ENCODE measurements around the gene TMEM42.
"Not testable (repeated sequence)": the region's sequence is repeated elsewhere in the genome, so short reads cannot be mapped to it uniquely, and the experiment has no call there.

The TMEM42 gene

DNA sequence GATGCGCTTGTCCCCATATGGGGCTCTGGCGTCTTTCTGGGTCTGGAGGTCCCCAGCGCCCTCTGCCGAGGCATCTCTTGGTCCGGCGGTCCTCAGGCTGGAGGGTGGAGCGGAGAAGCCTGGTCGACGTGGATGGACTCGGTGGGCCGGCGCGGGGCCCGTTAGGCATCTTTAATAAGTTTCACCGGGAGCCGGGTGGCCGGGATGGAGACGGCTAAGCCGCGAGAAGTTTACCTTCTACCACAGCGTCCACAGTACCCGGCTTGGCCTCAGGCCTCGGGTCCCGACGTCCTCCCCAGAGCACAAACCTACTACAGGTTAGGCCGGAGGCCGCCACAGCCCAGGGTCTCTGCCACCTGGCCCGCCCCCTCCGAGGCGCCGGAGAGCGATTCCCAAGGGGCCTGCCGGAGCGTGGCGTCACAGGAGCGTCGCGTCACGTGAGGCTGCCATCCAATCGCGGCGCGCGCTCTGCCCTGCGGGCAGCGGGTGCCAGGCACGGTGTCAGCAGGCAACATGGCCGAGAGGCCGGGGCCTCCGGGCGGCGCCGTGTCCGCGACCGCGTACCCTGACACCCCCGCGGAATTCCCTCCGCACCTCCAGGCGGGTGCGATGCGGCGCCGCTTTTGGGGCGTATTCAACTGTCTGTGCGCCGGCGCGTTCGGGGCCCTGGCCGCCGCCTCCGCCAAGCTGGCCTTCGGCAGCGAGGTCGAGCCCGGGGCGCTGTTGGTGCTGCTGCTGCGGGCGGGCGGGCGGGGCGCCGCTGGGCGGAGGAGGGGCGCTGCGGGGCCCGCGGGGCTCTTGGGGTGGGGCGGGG is at the start of gene TMEM42:
Gene TMEM42 (plus strand): TSS at position 501 of the 814 bp plus-strand sequence. CDS start 13 bp downstream, at position 514.
- FAIRE-seq: no peak

DNA sequence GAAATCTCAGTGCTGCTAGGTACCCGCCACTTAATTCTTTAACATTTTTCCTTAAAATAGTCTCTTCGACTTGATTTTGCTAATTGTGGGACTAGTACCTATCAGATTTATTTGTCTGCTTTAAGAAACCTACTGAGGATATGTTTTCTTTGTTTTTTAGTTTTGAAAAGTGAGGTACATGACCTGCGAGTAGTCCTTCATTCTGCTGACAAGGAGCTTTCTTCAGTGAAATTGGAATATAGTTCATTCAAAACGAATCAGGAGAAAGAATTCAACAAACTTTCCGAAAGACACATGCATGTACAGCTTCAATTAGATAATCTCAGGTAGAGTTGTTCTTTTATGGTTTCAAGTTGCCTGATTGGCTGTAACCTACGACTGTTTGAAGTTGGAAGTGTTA is 47.0 kb upstream of the TMEM42 start:
- FAIRE-seq: no peak

DNA sequence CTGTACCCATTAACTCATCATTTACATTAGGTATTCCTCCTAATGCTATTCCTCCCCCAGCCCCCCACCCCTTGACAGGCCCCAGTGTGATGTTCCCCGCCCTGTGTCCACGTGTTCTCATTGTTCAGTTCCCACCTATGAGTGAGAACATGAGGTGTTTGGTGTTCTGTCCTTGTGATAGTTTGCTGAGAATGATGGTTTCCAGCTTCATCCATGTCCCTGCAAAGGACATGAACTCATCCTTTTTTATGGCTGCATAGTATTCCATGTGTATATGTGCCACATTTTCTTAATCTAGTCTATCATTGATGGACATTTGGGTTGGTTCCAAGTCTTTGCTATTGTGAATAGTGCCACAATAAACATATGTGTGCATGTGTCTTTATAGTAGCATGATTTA is 45.4 kb upstream of the TMEM42 start:
- FAIRE-seq: not testable (repeated sequence)

DNA sequence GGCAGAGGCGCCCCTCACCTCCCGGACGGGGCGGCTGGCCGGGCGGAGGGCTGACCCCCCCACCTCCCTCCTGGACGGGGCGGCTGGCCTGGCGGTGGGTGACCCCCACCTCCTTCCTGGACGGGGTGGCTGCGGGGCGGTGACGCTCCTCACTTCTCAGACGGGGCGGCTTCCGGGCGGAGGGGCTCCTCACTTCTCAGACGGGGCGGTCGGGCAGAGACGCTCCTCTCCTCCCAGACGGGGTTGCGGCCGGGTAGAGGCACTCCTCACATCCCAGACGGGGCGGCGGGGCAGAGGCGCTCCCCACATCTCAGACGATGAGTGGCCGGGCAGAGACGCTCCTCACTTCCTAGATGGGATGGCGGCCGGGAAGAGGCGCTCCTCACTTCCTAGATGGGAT is 40.5 kb upstream of the TMEM42 start:
- not testable (repeated sequence) for FAIRE-seq

DNA sequence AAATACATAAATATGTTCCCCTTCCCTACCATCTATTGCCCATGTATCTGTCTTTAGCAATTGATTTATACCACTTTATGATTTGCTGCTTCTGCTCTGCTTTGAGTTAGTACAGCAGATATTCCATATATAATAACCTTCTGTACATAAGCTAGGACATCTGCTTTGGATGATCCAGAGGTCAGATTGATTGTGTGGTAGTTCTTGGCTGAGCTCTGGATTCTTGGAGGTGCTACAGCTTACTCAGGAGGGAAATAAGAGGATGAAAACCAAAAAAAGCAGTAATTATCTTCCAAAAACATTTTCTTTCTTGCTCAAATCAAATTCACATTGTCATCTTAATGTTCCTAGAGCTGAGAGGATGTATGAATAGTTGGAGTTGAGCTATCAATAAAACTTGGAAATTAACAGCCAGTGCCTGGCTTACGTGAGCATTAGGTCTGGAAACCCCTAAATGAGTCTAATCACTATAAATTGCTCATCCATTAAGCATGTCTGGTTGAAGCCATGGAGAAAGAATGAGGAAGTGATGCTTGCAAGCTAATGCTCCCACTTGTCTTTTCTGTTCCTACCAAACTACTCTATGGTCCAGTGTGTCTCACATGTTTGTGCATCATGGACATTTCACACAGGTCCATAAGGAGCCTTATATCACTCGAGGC is 36.3 kb upstream of the TMEM42 start:
- FAIRE-seq: no peak

DNA sequence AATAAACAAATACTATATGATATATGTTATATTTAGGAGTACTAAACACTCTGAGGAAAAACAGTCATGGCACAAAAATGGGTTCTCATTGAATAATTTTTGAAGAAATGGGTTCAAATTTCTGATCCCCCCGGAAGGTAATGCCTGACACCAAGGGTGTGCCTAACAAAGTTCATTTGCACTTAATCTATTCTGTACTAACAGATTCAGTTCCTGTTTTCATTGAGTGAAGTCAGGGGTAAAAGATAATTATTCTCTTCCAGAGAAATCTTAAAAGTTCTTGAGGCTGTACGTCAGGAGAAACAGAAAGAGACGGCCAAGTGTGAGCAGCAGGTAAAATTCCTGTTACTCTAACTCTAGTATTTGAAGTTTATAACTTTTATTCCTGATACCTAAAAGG is 34.5 kb upstream of the TMEM42 start:
- FAIRE-seq: no peak

DNA sequence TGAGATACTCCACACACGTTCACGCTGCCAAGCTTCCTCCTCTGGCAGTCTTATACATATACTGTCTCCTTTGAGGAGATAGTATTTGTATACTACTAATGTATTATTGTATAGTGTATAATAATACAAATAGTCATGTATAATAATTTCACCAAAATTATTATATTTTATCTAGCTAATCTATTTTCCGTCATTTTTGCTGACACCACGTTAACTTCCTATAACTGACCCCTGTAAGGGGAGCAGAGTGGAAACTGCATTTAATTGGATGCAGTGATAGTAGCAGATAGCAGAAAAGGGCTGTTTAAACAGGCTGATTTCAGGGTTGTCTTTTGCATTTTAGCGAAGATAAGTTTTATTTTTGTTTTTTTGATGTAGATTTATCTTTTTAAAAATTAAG is 30.5 kb upstream of the TMEM42 start:
- FAIRE-seq: no peak

DNA sequence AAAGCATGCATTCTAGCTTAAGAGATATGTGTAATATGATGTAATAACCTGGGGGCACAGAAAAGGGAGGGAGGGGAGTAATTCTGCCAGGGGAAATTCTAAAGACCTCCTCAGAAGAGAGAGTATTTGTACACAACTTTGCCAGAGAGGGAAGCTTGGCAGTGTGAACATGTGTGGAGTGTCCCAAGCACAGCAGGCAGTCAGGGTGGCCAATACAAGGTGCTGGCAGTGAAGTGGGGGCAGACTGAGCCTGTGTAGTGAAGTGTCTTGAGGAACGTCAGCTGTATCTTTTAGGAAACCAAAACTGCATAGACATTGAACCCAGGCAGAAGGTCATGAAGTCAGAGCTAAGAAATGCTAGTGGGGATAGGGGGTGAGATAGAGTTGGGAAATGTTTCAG is 29.7 kb upstream of the TMEM42 start:
- no peak for FAIRE-seq

DNA sequence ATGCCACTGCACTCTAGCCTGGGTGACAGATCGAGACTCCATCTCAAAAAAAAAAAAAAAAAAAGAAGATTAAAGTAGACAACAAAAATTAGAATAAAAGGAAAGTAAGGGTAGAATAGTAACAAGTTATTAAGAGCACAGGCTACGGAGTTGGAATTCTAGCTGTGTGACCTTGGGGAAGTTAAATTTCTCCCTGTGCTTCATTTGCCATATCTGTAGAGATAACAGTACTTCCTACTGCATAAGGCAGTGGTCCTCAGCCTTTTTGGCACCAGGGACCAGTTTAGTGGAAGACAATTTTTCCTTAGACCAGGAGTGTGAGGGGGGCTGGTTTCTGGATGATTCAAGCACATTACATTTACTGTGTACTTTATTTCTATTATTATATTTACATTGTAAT is 28.7 kb upstream of the TMEM42 start:
- no peak for FAIRE-seq

DNA sequence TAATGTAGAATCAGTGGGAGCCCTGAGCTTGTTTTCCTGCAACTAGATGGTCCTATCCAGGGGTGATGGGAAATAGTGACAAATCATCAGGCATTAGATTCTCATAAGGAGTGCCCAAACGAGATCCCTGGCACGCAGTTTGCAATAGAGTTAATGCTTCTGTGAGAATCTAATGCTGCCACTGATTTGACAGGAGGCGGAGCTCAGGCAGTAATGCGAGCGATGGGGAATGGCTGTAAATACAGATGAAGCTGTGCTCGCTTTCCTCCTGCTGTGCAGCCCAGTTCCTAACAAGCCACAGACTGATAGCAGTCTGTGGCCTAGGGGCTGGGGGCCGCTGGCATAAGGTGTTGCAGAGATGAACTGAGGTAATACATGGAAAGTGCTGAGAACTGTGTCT is 28.3 kb upstream of the TMEM42 start:
- no peak for FAIRE-seq

DNA sequence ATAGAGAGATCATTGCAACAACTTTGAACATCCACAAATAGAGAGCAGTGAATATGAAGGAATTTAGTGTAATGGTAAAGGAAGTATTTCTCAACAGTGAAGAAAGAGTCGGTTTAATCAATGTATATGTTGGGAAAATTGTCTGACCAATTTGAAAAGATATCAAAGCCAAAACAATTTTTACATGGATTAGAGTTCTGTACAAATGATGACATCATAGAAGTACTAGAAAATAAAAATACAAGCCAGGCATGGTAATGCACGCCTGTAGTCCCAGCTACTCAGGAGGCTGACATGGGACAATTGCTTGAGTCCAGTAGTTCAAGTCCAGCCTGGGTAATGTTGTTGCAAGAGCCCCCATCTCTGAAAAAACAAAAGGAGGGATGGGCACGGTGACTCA is 26.0 kb upstream of the TMEM42 start:
- FAIRE-seq: no peak

DNA sequence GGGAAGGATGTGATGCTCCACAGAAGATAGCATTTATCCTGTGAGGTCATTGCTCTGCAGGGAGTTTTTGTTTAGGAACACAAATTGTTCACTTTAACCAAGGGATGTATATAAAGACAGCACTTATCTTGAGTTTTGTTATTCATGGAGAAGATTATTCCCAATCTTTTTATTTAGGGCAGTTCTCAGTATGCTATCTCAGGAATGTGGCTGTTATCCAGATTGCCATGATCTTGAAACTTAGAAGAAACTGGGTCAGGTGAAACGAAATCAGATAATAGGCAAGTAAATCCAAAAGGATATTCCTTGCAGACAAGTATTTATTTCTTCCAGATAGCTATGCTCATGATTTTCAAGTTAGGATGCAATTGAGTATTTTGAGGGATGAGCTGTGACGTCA is 19.3 kb upstream of the TMEM42 start:
- no peak for FAIRE-seq

DNA sequence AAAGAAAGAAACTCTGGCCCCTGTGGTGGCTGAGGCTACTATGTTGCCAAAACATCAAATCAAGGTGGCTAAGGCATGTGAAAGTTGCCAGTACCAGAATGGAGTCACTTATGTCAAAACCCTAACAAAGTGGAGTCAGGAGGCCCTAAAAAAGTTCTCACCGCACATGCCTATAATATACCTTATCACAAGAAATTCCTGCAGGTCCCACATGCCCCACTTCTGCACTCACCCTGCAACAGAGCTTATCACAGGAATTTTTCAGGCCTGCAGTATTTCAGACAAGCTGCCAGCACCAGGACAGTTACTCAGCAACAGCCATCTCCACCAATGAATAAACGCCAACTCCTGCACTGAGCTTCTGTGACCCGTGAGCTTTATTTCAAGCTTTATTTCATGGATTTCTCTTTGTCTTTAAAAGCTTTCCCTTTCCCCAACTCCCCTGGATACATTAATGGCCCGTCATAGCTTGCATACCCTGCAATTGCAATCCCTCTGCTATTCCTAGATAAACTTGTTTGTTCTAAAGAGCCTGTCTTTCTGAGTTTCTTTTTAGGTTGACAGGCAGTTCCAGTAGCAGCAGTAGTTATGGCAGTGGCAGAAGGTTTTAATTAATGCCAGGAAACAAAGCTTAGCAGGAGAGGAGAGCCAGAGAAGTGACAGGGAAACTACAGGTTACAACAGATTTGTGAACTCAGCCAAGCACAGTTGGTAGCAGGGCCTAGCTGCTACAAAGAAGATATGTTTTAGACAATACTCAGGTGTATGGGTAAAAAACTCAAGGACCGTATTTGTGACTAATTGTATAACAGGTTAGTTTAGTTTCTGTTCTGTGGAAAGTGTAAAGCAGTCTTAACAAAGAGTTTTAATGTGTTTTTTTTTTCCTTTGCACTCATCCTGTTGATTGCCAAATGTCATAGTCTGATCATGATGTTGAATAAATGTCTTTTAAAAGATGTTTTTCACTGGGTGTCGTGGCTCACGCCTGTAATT is 15.9 kb upstream of the TMEM42 start:
- no peak for FAIRE-seq

DNA sequence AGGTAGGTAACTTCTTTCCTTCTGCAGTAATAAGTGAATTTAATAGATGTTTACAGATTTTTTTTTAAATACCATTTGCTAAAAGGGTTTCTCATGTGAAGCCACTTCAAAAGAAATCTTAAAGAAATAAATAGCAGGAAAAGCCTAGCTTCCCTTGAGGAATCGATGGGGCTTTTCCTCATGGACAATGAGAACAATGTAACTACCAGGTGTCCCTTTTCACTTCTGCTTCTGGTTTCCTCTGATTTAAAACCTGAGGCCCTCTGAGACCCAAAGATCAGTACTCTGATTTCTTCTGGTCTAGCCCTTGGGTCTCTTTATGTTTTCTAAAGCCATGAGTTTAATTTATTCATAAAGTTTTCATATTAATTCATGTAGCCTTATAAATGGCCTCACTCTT is 13.1 kb upstream of the TMEM42 start:
- FAIRE-seq: no peak

DNA sequence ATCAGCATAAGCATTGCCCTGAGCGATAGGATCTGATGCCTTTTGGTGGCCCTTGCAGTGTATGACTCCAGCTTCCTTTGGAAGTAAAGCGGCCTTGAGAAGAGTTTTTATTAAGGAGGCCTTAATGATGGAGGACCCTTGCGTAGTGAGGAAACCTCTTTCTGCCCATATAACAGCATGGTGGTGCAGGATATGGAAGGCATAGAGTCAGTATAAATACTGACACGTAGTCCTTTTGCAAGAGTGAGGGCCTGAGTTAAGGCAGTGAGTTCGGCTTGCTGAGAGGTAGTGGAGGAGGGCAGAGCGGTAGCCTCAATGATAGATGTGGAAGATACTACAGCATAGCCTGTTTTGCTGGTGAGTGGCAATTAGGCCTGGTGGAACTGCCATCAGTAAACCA is 5.0 kb upstream of the TMEM42 start:
- FAIRE-seq: not testable (repeated sequence)

DNA sequence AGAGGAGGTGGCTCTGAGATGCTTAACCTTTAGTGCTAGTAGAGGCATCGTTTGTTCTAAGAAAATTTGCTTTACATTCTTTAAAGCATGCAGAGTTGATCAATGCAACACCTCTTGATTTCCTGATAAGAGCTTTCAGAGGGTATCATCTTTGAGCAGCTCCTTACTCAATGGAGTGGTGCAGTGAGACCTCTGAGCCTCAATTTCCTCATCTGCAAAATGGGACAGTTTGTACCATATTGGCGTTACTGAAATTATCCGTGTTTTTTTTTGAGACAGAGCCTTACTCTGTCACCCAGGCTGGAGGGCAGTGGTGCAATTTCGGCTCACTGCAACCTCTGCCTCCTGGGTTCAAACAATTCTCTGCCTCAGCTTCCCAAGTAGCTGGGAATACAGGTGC is 1.6 kb upstream of the TMEM42 start:
- no peak for FAIRE-seq

DNA sequence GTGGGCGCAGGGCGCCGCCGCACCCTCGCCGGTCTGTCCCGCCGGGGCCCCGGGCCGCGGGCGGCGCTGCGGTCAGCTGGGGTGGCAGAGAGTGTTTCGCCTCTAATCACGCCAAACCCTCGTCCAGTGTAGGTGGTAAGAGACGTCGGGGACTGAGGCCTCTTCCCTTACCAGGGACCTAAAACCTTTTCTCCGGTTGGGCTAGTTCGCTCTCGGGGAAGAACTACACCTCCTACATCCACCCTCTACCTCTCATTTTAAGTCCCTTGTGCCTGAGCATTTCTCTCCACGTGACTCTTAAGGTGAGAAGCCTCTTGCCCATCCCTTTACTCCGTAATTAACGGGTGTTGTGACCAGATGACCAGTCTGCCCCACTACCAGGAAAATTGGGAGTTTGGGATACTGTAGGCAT is 520 bp downstream of the TMEM42 start:
- FAIRE-seq: no peak

DNA sequence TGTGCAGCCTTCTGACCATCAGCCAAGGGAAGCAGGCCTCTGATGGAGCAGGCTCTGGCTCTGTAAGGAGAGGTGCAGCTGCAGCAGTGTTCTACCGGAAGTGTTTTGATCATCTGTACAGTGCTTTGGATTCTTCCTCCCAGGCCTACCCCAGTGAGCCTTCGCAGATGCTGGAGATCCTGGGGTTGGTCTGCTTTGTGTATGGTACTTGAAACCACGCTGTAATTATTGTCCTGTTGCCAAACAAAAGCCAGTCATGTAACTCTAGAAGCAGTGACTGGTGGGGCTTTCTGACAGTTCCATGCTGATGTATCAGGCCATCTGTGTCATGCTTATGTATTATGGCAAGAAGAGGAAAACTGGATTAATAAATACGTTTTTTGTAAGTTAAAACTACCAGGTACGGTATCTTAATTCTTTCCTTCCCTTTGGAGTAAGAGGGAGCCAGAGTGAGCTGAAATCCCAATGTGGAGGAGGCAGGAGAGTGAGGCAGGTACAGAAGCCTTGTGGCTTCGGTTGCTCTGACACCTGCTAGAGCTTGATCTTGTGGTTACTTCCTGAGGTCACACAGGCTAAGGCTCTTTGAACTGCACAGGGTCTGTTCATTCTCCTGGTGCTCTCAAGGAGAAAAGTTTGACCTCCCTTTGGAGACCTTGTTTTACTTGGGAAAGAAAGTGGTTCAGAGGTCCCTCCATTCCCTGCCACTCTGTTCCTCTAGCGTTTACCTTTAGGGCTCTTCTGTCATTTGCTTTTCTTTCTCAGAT is 3.7 kb downstream of the TMEM42 start:
- no peak for FAIRE-seq

DNA sequence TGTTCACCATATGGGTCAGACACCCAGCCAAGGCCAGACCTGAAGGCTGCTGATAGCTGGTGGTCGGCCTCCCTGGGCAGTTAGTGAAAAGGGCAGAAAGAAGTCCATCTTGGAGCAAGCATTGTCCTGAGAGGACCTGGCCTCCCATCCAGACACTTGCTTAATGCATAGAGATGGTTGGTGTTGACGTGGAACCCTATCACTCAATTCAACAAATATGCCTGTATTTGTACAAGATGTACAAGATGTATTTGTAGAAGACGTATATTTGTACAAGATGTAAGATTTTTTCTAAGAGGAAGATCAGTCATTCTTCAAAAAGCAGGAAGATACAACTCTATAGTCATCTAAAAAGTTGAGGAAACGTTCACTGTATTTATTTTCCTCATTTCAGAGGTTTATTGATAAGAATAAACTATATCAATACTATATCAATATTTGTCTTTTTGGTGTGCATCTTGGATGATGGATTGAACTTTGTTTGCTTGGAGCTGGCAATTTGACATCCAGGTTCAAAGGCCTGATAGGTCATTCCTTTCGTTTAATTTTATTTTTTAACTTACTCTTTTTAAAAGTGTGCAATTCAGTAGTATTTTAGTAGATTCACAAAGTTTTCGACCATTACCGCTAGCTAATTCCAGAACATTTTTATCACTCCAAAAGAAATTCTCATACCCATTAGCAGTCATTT is 5.9 kb downstream of the TMEM42 start:
- no peak for FAIRE-seq

DNA sequence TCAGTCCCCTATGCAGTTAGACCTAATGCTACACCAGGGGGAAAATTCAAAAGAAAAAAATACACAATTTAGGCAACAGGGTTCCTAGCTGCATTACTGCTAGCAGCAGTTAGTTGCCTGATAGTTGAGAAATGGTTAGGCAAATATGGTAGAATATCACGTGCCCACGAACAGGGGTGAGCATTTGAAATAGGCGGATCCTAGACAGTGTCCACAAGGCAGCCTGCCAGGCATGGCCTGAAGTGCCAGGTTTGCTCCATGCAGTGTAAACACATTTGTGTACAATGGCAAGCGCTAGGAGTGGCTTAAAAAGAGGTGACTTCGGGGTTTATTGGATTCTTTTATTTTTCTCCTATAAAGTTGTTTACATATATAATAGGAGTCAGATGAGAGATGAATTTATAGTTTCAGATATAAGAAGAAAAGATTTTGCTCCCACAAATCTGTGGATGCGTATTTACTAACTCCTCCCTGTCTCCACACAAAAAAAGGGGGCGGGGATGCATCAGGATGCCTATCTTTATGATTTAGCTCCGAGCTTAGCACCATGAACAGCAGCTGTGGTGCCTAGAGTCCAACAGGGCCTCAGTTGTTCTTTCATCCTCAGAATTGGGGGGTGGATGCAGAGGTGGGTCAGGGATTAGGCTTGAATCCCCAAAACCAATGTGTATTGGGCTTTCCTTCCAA is 8.8 kb downstream of the TMEM42 start:
- no peak for FAIRE-seq

DNA sequence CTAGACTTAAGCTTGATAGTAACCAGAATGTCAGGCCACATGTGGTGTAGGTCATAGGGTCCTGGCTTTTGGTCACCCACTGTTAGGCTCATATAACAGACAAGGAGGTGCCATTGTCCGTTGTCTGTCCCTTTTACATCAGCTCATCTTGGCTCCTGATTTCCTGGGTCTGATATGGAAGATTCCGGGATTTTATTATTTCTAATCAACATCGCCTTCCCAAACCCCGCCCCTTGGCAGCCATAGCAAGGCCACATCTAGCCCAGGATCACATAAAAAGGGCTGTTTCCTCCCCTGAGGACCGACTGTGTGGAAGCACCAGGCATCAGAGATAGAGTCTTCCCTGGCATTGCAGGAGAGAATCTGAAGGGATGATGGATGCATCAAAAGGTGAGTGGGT is 12.6 kb downstream of the TMEM42 start, which contains the start of gene TGM4:
Gene TGM4 (plus strand): TSS at position 301 of the 400 bp plus-strand sequence. CDS start 71 bp downstream, at position 372.
- FAIRE-seq: no peak

Measured in G401.6 (cell line).